ENCODE results near the gene NOXA1. TPM values are rescaled to one million over a fixed set of nuclear protein-coding genes. Genes with fewer than 3 reads are reported as not detected.

NOXA1 gene
- total RNA-seq, 1 donor from 2014 or later, result 0.50 TPM

GRCh38 chr9:137475666-137476065 is 52.5 kb downstream of the NOXA1 start:
- Histone ChIP-seq H3K9ac (ENCODE audit: low read length) (no peak overlapping the region), H3K9me3 (ENCODE audit: insufficient read depth, low read depth, low read length) (peaks cover 7% of the 10 kb centered on the region), H3K27ac (ENCODE audit: low read depth, low read length) (no peak overlapping the region), H2AFZ (ENCODE audit: low read depth, low read length) (no peak overlapping the region), H3K79me2 (ENCODE audit: insufficient read depth, low read length) (no peaks in the 10 kb centered on the region), H4K20me1 (ENCODE audit: insufficient read depth, low read length) (no peaks in the 10 kb centered on the region), H3K36me3 (ENCODE audit: insufficient read depth, low read length) (no peaks in the 10 kb centered on the region), H3K4me1 (ENCODE audit: insufficient read depth, low read length) (no peaks in the 10 kb centered on the region), H3K27me3 (ENCODE audit: insufficient read depth, low read length) (no peaks in the 10 kb centered on the region), H3K4me3 (ENCODE audit: insufficient read depth, low read depth, low read length) (no peak overlapping the region), H3K4me2 (ENCODE audit: low read length) (no peak overlapping the region)
- no peak overlapping the region for H3K4me3 Mint-ChIP-seq (ENCODE audit: unreplicated experiment)
- peaks cover 11% of the 10 kb centered on the region for H3K27me3 Mint-ChIP-seq (ENCODE audit: low read depth, unreplicated experiment)
- no peak for TF ChIP-seq EZH2 (IDR thresholded peaks at IDR 0.05; ENCODE audit: insufficient read depth, low read length)
- no peak for TF ChIP-seq CTCF (IDR thresholded peaks at IDR 0.05; ENCODE audit: insufficient read depth, low read depth, low read length)
- no peak for DNase-seq (ENCODE audit: low read depth)
- H3K9me3 Mint-ChIP-seq (ENCODE audit: unreplicated experiment), result peaks cover 13% of the 10 kb centered on the region
- no peak overlapping the region for H3K27ac Mint-ChIP-seq (ENCODE audit: unreplicated experiment)
- no peak for FAIRE-seq
- peaks cover 6% of the 10 kb centered on the region for H3K36me3 Mint-ChIP-seq (ENCODE audit: low read depth, unreplicated experiment)
- no peaks in the 10 kb centered on the region for H3K4me1 Mint-ChIP-seq (ENCODE audit: low read depth, unreplicated experiment)

GRCh38 chr9:137476856-137477255 is 53.7 kb downstream of the NOXA1 start:
- no peak overlapping the region for H3K4me3 Mint-ChIP-seq (ENCODE audit: unreplicated experiment)

More at GRCh38 chr9:137476856-137477255, 53.7 kb downstream of the NOXA1 start:
- no peak overlapping the region for H2AFZ ChIP-seq (ENCODE audit: low read depth, low read length)
- Mint-ChIP-seq H3K36me3 (ENCODE audit: low read depth, unreplicated experiment) (peaks cover 6% of the 10 kb centered on the region), H3K27me3 (ENCODE audit: low read depth, unreplicated experiment) (peaks cover 9% of the 10 kb centered on the region), H3K9me3 (ENCODE audit: unreplicated experiment) (peaks cover 13% of the 10 kb centered on the region), H3K27ac (ENCODE audit: unreplicated experiment) (no peak overlapping the region), H3K4me1 (ENCODE audit: low read depth, unreplicated experiment) (peaks cover 2% of the 10 kb centered on the region)
- DNase-seq (ENCODE audit: low read depth) (no peak), FAIRE-seq (no peak)
- H3K27me3 ChIP-seq (ENCODE audit: insufficient read depth, low read length), result no peaks in the 10 kb centered on the region
- no peaks in the 10 kb centered on the region for H3K36me3 ChIP-seq (ENCODE audit: insufficient read depth, low read length)
- H3K27ac ChIP-seq (ENCODE audit: low read depth, low read length), result no peak overlapping the region
- no peak overlapping the region for H3K4me3 ChIP-seq (ENCODE audit: insufficient read depth, low read depth, low read length)
- no peak overlapping the region for H3K4me2 ChIP-seq (ENCODE audit: low read length)
- peaks cover 7% of the 10 kb centered on the region for H3K9me3 ChIP-seq (ENCODE audit: insufficient read depth, low read depth, low read length)
- H3K79me2 ChIP-seq (ENCODE audit: insufficient read depth, low read length), result no peaks in the 10 kb centered on the region
- H3K4me1 ChIP-seq (ENCODE audit: insufficient read depth, low read length), result no peaks in the 10 kb centered on the region
- H3K9ac ChIP-seq (ENCODE audit: low read length), result no peak overlapping the region
- TF ChIP-seq CTCF (IDR thresholded peaks at IDR 0.05; ENCODE audit: insufficient read depth, low read depth, low read length) (no peak), EZH2 (IDR thresholded peaks at IDR 0.05; ENCODE audit: insufficient read depth, low read length) (no peak)
- no peaks in the 10 kb centered on the region for H4K20me1 ChIP-seq (ENCODE audit: insufficient read depth, low read length)
